BJ (cell line): ENCODE data around the gene TTLL5. TPM values are rescaled to one million over a fixed set of nuclear protein-coding genes. Genes with fewer than 3 reads are reported as not detected.

Experiments used
- CTCF ChIA-PET: fragments of 350-600 bp; formaldehyde crosslinking; extraction: SDS; loops from one replicate; lab custom pipeline; 2021; ENCODE audit warnings: antibody characterized with exemption, inconsistent platforms; lab: Yijun Ruan, JAX
- POLR2A ChIA-PET: fragments of 300-600 bp; sonication (Branson Sonifier 250); formaldehyde crosslinking; extraction: SDS; loops from one replicate; lab custom pipeline; 2021; ENCODE audit warnings: antibody characterized with exemption; lab: Charles Lee
- DNase-seq: peaks from one replicate; pipeline ENCODE4 v3.0.0-alpha.2; 2011; ENCODE audit warnings: low read depth
- H3K27me3 ChIP-seq: 2 replicates; pipeline ENCODE4 v1.6.0; 2011; ENCODE audit warnings: low read length; ENCODE audit not compliant: control insufficient read depth, insufficient read depth
- H3K36me3 ChIP-seq: 2 replicates; pipeline ENCODE4 v1.5.1; 2011; ENCODE audit warnings: low read length; ENCODE audit not compliant: control insufficient read depth, insufficient read depth
- H3K4me3 ChIP-seq: 2 replicates; pipeline ENCODE4 v1.5.1; 2011; ENCODE audit warnings: low read depth, mild to moderate bottlenecking, control low read depth, low read length
- CTCF ChIP-seq: IDR thresholded peaks from 2 replicates; pipeline ENCODE4 v1.5.1; 2011; ENCODE audit warnings: low read depth, mild to moderate bottlenecking, control low read depth, inconsistent platforms, low read length, moderate library complexity; ENCODE audit not compliant: insufficient read depth
- polyA plus RNA-seq: library from polyadenylated mRNA; depleted of rRNA; stranded (reverse); fragments of >200 nt; gene quantifications from 2 replicates; pipeline ENCODE4 v1.2.3, GENCODE V29; 2011

Gene TTLL5
- polyA plus RNA-seq, 1 experiment: 9.9 TPM

- POLR2A ChIA-PET: no interaction called here
- Histone ChIP-seq H3K4me3 (no peak overlapping the region), H3K27me3 (no peaks in the 10 kb centered on the region), H3K36me3 (no peaks in the 10 kb centered on the region)
- CTCF ChIA-PET: interaction anchor here (1.3 to 1.4 kb wide), 2 partner anchors 15 to 23 kb away, joined by 3 to 5 read pairs; no protein-coding TSS in a partner anchor
- no peak for TF ChIP-seq CTCF
- DNase-seq: no peak
Observed at GRCh38 chr14:75860561-75861160, 199.6 kb downstream of the TTLL5 start.

GRCh38 chr14:75861161-75861621 lies 200.1 kb downstream of the TTLL5 start:
- no peak for TF ChIP-seq CTCF
- Histone ChIP-seq H3K36me3 (no peaks in the 10 kb centered on the region), H3K27me3 (no peaks in the 10 kb centered on the region), H3K4me3 (no peak overlapping the region)
- ChIA-PET POLR2A (no interaction called here), CTCF (interaction anchor here (1.3 to 1.4 kb wide), 2 partner anchors 16 to 23 kb away, joined by 3 to 5 read pairs; no protein-coding TSS in a partner anchor)
- no peak for DNase-seq

GRCh38 chr14:75863221-75863620 lies 202.2 kb downstream of the TTLL5 start:
- no peak for DNase-seq
- TF ChIP-seq CTCF: no peak
- CTCF ChIA-PET: interaction anchor here (0.7 kb wide), 1 partner anchor 1210 kb away, joined by 4 read pairs; no protein-coding TSS in a partner anchor
- no peaks in the 10 kb centered on the region for H3K27me3 ChIP-seq
- H3K4me3 ChIP-seq: no peak overlapping the region
- no peaks in the 10 kb centered on the region for H3K36me3 ChIP-seq
- POLR2A ChIA-PET: interaction anchor here (0.6 kb wide), 1 partner anchor 13 kb away, joined by 4 read pairs; no protein-coding TSS in a partner anchor

- DNase-seq: no peak
- CTCF ChIA-PET: interaction anchor here (0.7 to 1.2 kb wide), 3 partner anchors 16 to 69 kb away, joined by 3 read pairs; no protein-coding TSS in a partner anchor
- TF ChIP-seq CTCF: no peak
- Histone ChIP-seq H3K4me3 (no peak overlapping the region), H3K27me3 (no peaks in the 10 kb centered on the region), H3K36me3 (no peaks in the 10 kb centered on the region)
- POLR2A ChIA-PET: no interaction called here
Observed at GRCh38 chr14:75864352-75864751, 203.3 kb downstream of the TTLL5 start.

GRCh38 chr14:75865531-75865930 lies 204.5 kb downstream of the TTLL5 start:
- H3K4me3 ChIP-seq: no peak overlapping the region
- POLR2A ChIA-PET: no interaction called here
- CTCF ChIA-PET: interaction anchor here (1.1 to 2.0 kb wide), 4 partner anchors 13 to 156 kb away, joined by 3 to 6 read pairs (median 4); no protein-coding TSS in a partner anchor
- no peaks in the 10 kb centered on the region for H3K36me3 ChIP-seq
- H3K27me3 ChIP-seq: no peaks in the 10 kb centered on the region
- DNase-seq: no peak
- TF ChIP-seq CTCF: no peak
